Naive thymus-derived CD8-positive, alpha-beta T cell (primary cell): ENCODE data around the gene COG1. TPM values are rescaled to one million over a fixed set of nuclear protein-coding genes. Genes with fewer than 3 reads are reported as not detected.

Experiments used
- ATAC-seq, 2 donors: fragments of 150-1000 bp; cut with Tn5 transposase in 1 of 2; sonication (Bioruptor Pico), chemical (Tn5 transposase) in 1 of 2; 1 replicate in 1 of 2; 2 replicates in 1 of 2; pipeline ENCODE4 v1.10.0; 2021; ENCODE audit warnings: mild to moderate bottlenecking in 2 of 2, moderate library complexity in 2 of 2
- POLR2A ChIA-PET: fragments of 350-600 bp; sonication (Branson Sonifier 250); formaldehyde crosslinking; loops from one replicate; lab custom pipeline; 2021; ENCODE audit warnings: antibody characterized with exemption; lab: Charles Lee
- DNase-seq, 10 donors: peaks; one replicate each; pipeline versions ENCODE4 v3.0.0 to v3.0.0-alpha.2; 2020 to 2022
- H3K27ac Mint-ChIP-seq, 10 donors: one replicate each; pipeline ENCODE4 v1.8.0; 2020 to 2022; ENCODE audit warnings: mild to moderate bottlenecking in 10 of 10, mixed read lengths in 10 of 10, moderate library complexity in 4 of 10, inconsistent platforms in 1 of 10
- H3K27me3 Mint-ChIP-seq, 5 donors: one replicate each; pipeline ENCODE4 v1.8.0; 2021 to 2022; ENCODE audit warnings: mixed read lengths in 5 of 5
- H3K36me3 Mint-ChIP-seq, 3 donors: one replicate each; pipeline ENCODE4 v1.8.0; 2020 to 2022; ENCODE audit warnings: mixed read lengths in 3 of 3, mild to moderate bottlenecking in 2 of 3, inconsistent platforms in 1 of 3
- H3K4me1 Mint-ChIP-seq, 4 donors: one replicate each; pipeline ENCODE4 v1.8.0; 2021 to 2022; ENCODE audit warnings: mixed read lengths in 4 of 4
- H3K4me3 Mint-ChIP-seq, 10 donors: one replicate each; pipeline ENCODE4 v1.8.0; 2020 to 2022; ENCODE audit warnings: mild to moderate bottlenecking in 10 of 10, mixed read lengths in 10 of 10, moderate library complexity in 6 of 10, inconsistent platforms in 1 of 10
- H3K9me3 Mint-ChIP-seq, 9 donors: one replicate each; pipeline ENCODE4 v1.8.0; 2020 to 2022; ENCODE audit warnings: mixed read lengths in 9 of 9, mild to moderate bottlenecking in 3 of 9, inconsistent platforms in 1 of 9, moderate library complexity in 1 of 9
- polyA plus RNA-seq, 3 donors: library from polyadenylated mRNA; unstranded; fragments of 300-500 nt; fragmentation: Illumina TruSeq; gene quantifications; one replicate each; pipeline ENCODE4 v1.2.3, GENCODE V29; 2021
- total RNA-seq, 8 experiments: library from RNA in 2 of 8; stranded (reverse) in 2 of 8; gene quantifications; one replicate each; pipeline ENCODE4 v1.2.3 and lab custom pipeline; 2021 to 2026

The COG1 gene
- total and polyA plus RNA-seq, 5 experiments from 2014 or later: 17.0 to 97.4 (median 38.0) TPM

GRCh38 chr17:73157521-73157890 lies 35.3 kb upstream of the COG1 start:
- Mint-ChIP-seq H3K27ac (no peak overlapping the region), H3K9me3 (no peaks in the 10 kb centered on the region), H3K4me1 (peaks cover under 1 to 6% (median 3%) of the 10 kb centered on the region in 4 donors), H3K36me3 (no peaks in the 10 kb centered on the region), H3K27me3 (peaks cover 22 to 48% (median 27%) of the 10 kb centered on the region in 5 donors), H3K4me3 (no peak overlapping the region)
- ATAC-seq: no peak
- POLR2A ChIA-PET: no interaction called here
- no peak for DNase-seq

- ATAC-seq (no peak), DNase-seq (no peak)
- Mint-ChIP-seq H3K36me3 (no peaks in the 10 kb centered on the region), H3K27me3 (peaks cover 25 to 54% (median 32%) of the 10 kb centered on the region in 5 donors), H3K4me1 (peaks cover 0 to 6% (median 3%) of the 10 kb centered on the region in 4 donors), H3K27ac (no peak overlapping the region), H3K4me3 (no peak overlapping the region), H3K9me3 (no peaks in the 10 kb centered on the region)
- POLR2A ChIA-PET: no interaction called here
These were observed 34.7 kb upstream of the COG1 start for GRCh38 chr17:73158133-73158532.

- POLR2A ChIA-PET: no interaction called here
- no peak for ATAC-seq
- H3K36me3 Mint-ChIP-seq: no peaks in the 10 kb centered on the region
- peaks cover 8 to 23% (median 14%) of the 10 kb centered on the region in 4 donors for H3K4me1 Mint-ChIP-seq
- no peak for DNase-seq
- H3K4me3 Mint-ChIP-seq: no peak overlapping the region
- peaks cover 36 to 75% (median 45%) of the 10 kb centered on the region in 5 donors for H3K27me3 Mint-ChIP-seq
- no peak overlapping the region for H3K27ac Mint-ChIP-seq
- H3K9me3 Mint-ChIP-seq: peaks cover 0 to 3% (median 0%) of the 10 kb centered on the region in 9 donors
These were observed 31.8 kb upstream of the COG1 start for GRCh38 chr17:73160980-73161630.

- H3K27ac Mint-ChIP-seq: no peak overlapping the region
- H3K9me3 Mint-ChIP-seq: peaks cover 0 to 4% (median 0%) of the 10 kb centered on the region in 9 donors
- H3K27me3 Mint-ChIP-seq: peaks cover 49 to 85% (median 58%) of the 10 kb centered on the region in 5 donors
- H3K4me1 Mint-ChIP-seq: peaks cover 12 to 35% (median 25%) of the 10 kb centered on the region in 4 donors
- DNase-seq (no peak), ATAC-seq (no peak)
- H3K36me3 Mint-ChIP-seq: no peaks in the 10 kb centered on the region
- H3K4me3 Mint-ChIP-seq: no peak overlapping the region
- POLR2A ChIA-PET: no interaction called here
These were observed 29.8 kb upstream of the COG1 start for GRCh38 chr17:73163043-73163442.

GRCh38 chr17:73165616-73166404 lies 27.0 kb upstream of the COG1 start:
- ATAC-seq (no peak), DNase-seq (no peak)
- Mint-ChIP-seq H3K27me3 (peaks cover 44 to 77% (median 51%) of the 10 kb centered on the region in 5 donors), H3K4me3 (peak overlapping the region; percentile 3 to 72 (median 56)), H3K4me1 (peaks cover 12 to 35% (median 25%) of the 10 kb centered on the region in 4 donors), H3K36me3 (no peaks in the 10 kb centered on the region), H3K27ac (peak overlapping the region in 1 of 10 donors; percentile 16), H3K9me3 (peaks cover 0 to 4% (median 0%) of the 10 kb centered on the region in 9 donors)
- POLR2A ChIA-PET: no interaction called here

GRCh38 chr17:73166731-73167581 lies 25.9 kb upstream of the COG1 start:
- DNase-seq: no peak
- H3K4me3 Mint-ChIP-seq: peak overlapping the region in 8 of 10 donors; percentile 30 to 72 (median 52)
- POLR2A ChIA-PET: no interaction called here
- H3K36me3 Mint-ChIP-seq: no peaks in the 10 kb centered on the region
- ATAC-seq: peak in 1 of 2 donors; percentile 26
- H3K9me3 Mint-ChIP-seq: peaks cover 0 to 4% (median 0%) of the 10 kb centered on the region in 9 donors
- H3K27me3 Mint-ChIP-seq: peaks cover 36 to 66% (median 44%) of the 10 kb centered on the region in 5 donors
- no peak overlapping the region for H3K27ac Mint-ChIP-seq
- peaks cover 12 to 37% (median 30%) of the 10 kb centered on the region in 4 donors for H3K4me1 Mint-ChIP-seq

- Mint-ChIP-seq H3K27ac (no peak overlapping the region), H3K9me3 (peaks cover 0 to 2% (median 0%) of the 10 kb centered on the region in 9 donors), H3K36me3 (no peaks in the 10 kb centered on the region), H3K27me3 (peaks cover 25 to 50% (median 31%) of the 10 kb centered on the region in 5 donors), H3K4me1 (peaks cover 15 to 43% (median 35%) of the 10 kb centered on the region in 4 donors), H3K4me3 (no peak overlapping the region)
- ATAC-seq: no peak
- POLR2A ChIA-PET: no interaction called here
- DNase-seq: no peak
These were observed 24.2 kb upstream of the COG1 start for GRCh38 chr17:73168667-73169066.

- no peak for ATAC-seq
- Mint-ChIP-seq H3K27ac (no peak overlapping the region), H3K27me3 (peaks cover 18 to 37% (median 22%) of the 10 kb centered on the region in 5 donors), H3K4me3 (no peak overlapping the region), H3K9me3 (peaks cover 0 to 2% (median 0%) of the 10 kb centered on the region in 9 donors), H3K4me1 (peaks cover 12 to 31% (median 27%) of the 10 kb centered on the region in 4 donors), H3K36me3 (no peaks in the 10 kb centered on the region)
- DNase-seq: no peak
- POLR2A ChIA-PET: no interaction called here
These were observed 22.5 kb upstream of the COG1 start for GRCh38 chr17:73170324-73170723.

- Mint-ChIP-seq H3K4me1 (peaks cover 4 to 14% (median 11%) of the 10 kb centered on the region in 4 donors), H3K27ac (peak overlapping the region in 3 of 10 donors; percentile 43 to 57 (median 56)), H3K9me3 (no peaks in the 10 kb centered on the region), H3K27me3 (peaks cover 9 to 20% (median 13%) of the 10 kb centered on the region in 5 donors), H3K4me3 (no peak overlapping the region), H3K36me3 (no peaks in the 10 kb centered on the region)
- POLR2A ChIA-PET: no interaction called here
- DNase-seq (peak in 1 of 10 donors; percentile 13), ATAC-seq (peak; percentile 9 to 11)
These were observed 20.6 kb upstream of the COG1 start for GRCh38 chr17:73172252-73172651.

- peak overlapping the region in 1 of 10 donors; percentile 61 for H3K27ac Mint-ChIP-seq
- no peaks in the 10 kb centered on the region for H3K9me3 Mint-ChIP-seq
- DNase-seq: no peak
- H3K36me3 Mint-ChIP-seq: no peaks in the 10 kb centered on the region
- H3K4me3 Mint-ChIP-seq: no peak overlapping the region
- POLR2A ChIA-PET: no interaction called here
- peaks cover 0 to 6% (median 0%) of the 10 kb centered on the region in 5 donors for H3K27me3 Mint-ChIP-seq
- H3K4me1 Mint-ChIP-seq: peaks cover 4 to 12% (median 9%) of the 10 kb centered on the region in 4 donors
- ATAC-seq: no peak
These were observed 18.7 kb upstream of the COG1 start for GRCh38 chr17:73174126-73174525.

- Mint-ChIP-seq H3K9me3 (no peaks in the 10 kb centered on the region), H3K27ac (no peak overlapping the region), H3K36me3 (no peaks in the 10 kb centered on the region), H3K4me3 (no peak overlapping the region), H3K4me1 (peaks cover 4 to 12% (median 9%) of the 10 kb centered on the region in 4 donors), H3K27me3 (no peaks in the 10 kb centered on the region)
- DNase-seq: no peak
- ATAC-seq: no peak
- POLR2A ChIA-PET: no interaction called here
These were observed 16.8 kb upstream of the COG1 start for GRCh38 chr17:73175962-73176565.

- Mint-ChIP-seq H3K27ac (no peak overlapping the region), H3K9me3 (no peaks in the 10 kb centered on the region), H3K4me3 (no peak overlapping the region), H3K4me1 (no peaks in the 10 kb centered on the region), H3K27me3 (no peaks in the 10 kb centered on the region), H3K36me3 (no peaks in the 10 kb centered on the region)
- POLR2A ChIA-PET: no interaction called here
- ATAC-seq: no peak
- no peak for DNase-seq
These were observed 13.5 kb upstream of the COG1 start for GRCh38 chr17:73179387-73179786.
